Activated naive CD4-positive, alpha-beta T cell treated with anti-CD3 and anti-CD28 coated beads for 36 hours (primary cell): ENCODE results near the gene VPS37C. TPM values are rescaled to one million over a fixed set of nuclear protein-coding genes. Genes with fewer than 3 reads are reported as not detected.
A peak's percentile ranks its signal among the peaks of the same experiment; 100 is the strongest.

ENCODE experiments used
- CTCF ChIA-PET: fragments of 350-600 bp; sonication (Branson Sonifier 250); formaldehyde crosslinking; loops from one replicate; lab custom pipeline; 2021; ENCODE audit warnings: antibody characterized with exemption; lab: Charles Lee
- DNase-seq: peaks from one replicate; pipeline ENCODE4 v3.0.0-alpha.2; 2020
- H3K27ac Mint-ChIP-seq: one replicate; pipeline ENCODE4 v1.8.0; 2021; ENCODE audit warnings: mild to moderate bottlenecking, mixed read lengths
- H3K27me3 Mint-ChIP-seq: one replicate; pipeline ENCODE4 v1.8.0; 2021; ENCODE audit warnings: low read depth, mixed read lengths
- H3K36me3 Mint-ChIP-seq: one replicate; pipeline ENCODE4 v1.8.0; 2021; ENCODE audit warnings: low read depth, mixed read lengths
- H3K4me1 Mint-ChIP-seq: one replicate; pipeline ENCODE4 v1.8.0; 2021; ENCODE audit warnings: low read depth, mixed read lengths
- H3K4me3 Mint-ChIP-seq: one replicate; pipeline ENCODE4 v1.8.0; 2021; ENCODE audit warnings: mild to moderate bottlenecking, moderate library complexity, mixed read lengths
- H3K9me3 Mint-ChIP-seq: one replicate; pipeline ENCODE4 v1.8.0; 2021; ENCODE audit warnings: mixed read lengths
- intact Hi-C: fragments of 100-400 bp; cut with micrococcal nuclease; formaldehyde crosslinking; loops from one replicate; pipeline ENCODE4 v1.15.1; 2023
- total RNA-seq, 2 experiments: library from RNA; stranded (reverse); gene quantifications; one replicate each; pipeline ENCODE4 v1.2.3, GENCODE V29; 2021

VPS37C gene
- total RNA-seq, 2 experiments from 2014 or later, result 8.5 to 8.9 TPM

- intact Hi-C loops, result loop anchor here (2.0 to 5.0 kb wide), 10 partner anchors 23 to 169 kb away; partner anchors contain the start of genes CD6, TMEM109 and VPS37C
- Mint-ChIP-seq H3K36me3 (peaks cover 48% of the 10 kb centered on the region), H3K27ac (peak overlapping the region; percentile 99), H3K9me3 (peaks cover 5% of the 10 kb centered on the region), H3K27me3 (no peaks in the 10 kb centered on the region), H3K4me3 (peak overlapping the region; percentile 76), H3K4me1 (peaks cover 70% of the 10 kb centered on the region)
- CTCF ChIA-PET, result interaction anchor here (0.7 to 4.9 kb wide), 9 partner anchors 9 to 113 kb away, joined by 3 to 62 read pairs (median 3); partner anchors contain the start of gene CD6
- peak; percentile 89 for DNase-seq
Measured at GRCh38 chr11:61083601-61084147, 77.6 kb downstream of the VPS37C start.

GRCh38 chr11:61082931-61083531 is 78.2 kb downstream of the VPS37C start:
- CTCF ChIA-PET, result interaction anchor here (0.7 to 4.9 kb wide), 11 partner anchors 9 to 112 kb away, joined by 3 to 62 read pairs (median 3); partner anchors contain the start of gene CD6
- H3K4me3 Mint-ChIP-seq, result peak overlapping the region; percentile 76
- H3K27me3 Mint-ChIP-seq, result no peaks in the 10 kb centered on the region
- peak; percentile 86 for DNase-seq
- intact Hi-C loops, result loop anchor here (2.0 to 5.0 kb wide), 10 partner anchors 22 to 168 kb away; partner anchors contain the start of genes CD6, TMEM109 and VPS37C
- H3K36me3 Mint-ChIP-seq, result peaks cover 51% of the 10 kb centered on the region
- peak overlapping the region; percentile 99 for H3K27ac Mint-ChIP-seq
- peaks cover 73% of the 10 kb centered on the region for H3K4me1 Mint-ChIP-seq
- peaks cover 5% of the 10 kb centered on the region for H3K9me3 Mint-ChIP-seq

DNA sequence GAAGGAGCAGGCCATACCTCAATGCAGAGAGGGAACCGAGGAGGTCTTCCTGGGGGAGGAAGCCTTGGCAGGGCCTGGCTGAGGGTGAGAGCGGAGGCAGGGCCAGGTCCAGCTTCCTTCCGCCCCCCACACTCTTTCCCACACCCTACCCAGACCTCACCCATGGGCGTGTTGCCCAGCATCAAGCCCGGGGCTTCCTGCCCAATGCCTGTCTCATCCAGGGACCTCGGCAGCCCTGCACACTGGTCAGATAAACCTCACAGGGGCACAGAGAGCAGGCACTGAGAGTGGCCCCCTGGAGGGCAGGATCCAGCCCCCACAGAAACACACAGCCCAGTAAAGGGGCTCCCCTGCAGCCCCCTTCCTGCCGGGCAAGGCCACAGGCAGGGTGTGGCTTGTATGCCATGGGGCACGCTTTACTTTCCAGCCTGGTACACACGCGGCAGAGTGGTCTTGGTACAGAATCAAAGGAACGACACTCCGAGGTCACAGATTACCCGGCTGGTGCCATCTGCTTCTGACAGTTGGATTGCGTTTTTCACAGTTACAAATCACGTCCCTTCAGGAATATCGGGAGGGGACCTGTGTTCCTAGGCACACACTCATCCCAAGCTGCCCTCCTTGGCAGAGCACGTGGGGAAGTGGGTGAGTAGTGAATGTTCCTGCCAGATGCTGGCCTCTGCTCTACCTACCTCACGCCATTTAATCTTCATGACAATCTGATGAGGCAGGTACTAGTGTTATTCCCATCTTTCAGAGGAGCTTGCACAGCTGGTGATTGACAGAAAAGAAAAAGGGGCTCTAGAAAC is 79.0 kb downstream of the VPS37C start:
- peak overlapping the region; percentile 76 for H3K4me3 Mint-ChIP-seq
- no peak for DNase-seq
- intact Hi-C loops, result loop anchor here (2.0 to 5.0 kb wide), 10 partner anchors 21 to 167 kb away; partner anchors contain the start of genes CD6, TMEM109 and VPS37C
- CTCF ChIA-PET, result interaction anchor here (0.8 to 4.9 kb wide), 18 partner anchors 8 to 251 kb away, joined by 3 to 62 read pairs (median 5); partner anchors contain the start of gene CD6
- H3K9me3 Mint-ChIP-seq, result peaks cover 5% of the 10 kb centered on the region
- peak overlapping the region; percentile 99 for H3K27ac Mint-ChIP-seq
- peaks cover 73% of the 10 kb centered on the region for H3K4me1 Mint-ChIP-seq
- peaks cover 47% of the 10 kb centered on the region for H3K36me3 Mint-ChIP-seq
- H3K27me3 Mint-ChIP-seq, result no peaks in the 10 kb centered on the region

DNA sequence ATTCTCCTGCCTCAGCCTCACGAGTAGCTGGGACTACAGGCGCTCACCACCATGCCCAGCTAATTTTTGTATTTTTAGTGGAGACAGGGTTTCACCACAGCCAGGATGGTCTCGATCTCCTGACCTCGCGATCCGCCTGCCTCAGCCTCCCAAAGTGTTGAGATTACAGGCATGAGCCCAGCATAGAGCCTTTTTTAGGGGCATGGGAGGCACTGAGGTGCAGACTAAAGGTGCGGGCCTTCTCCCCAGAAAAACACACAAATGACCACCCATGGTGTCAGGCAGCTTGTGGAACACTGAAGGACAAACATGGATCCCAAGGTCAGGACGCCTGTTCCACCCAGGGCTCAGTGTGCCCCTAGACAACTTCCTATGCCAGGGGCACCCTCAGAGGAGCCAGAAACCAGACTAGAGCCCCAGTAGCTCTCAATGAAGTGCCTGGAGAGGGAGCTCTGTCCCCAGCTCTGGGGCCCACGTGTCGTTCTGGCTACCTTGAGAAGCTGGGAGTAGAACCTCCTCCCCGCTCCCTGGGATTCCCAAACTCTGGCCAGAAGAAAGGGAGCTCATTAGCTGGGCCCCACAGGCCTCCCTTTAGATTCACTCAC is 80.1 kb downstream of the VPS37C start:
- Mint-ChIP-seq H3K27ac (peak overlapping the region; percentile 99), H3K4me1 (peaks cover 78% of the 10 kb centered on the region), H3K27me3 (no peaks in the 10 kb centered on the region), H3K9me3 (peaks cover 5% of the 10 kb centered on the region), H3K36me3 (peaks cover 48% of the 10 kb centered on the region), H3K4me3 (peak overlapping the region; percentile 76)
- CTCF ChIA-PET, result interaction anchor here (0.7 to 4.9 kb wide), 24 partner anchors 9 to 274 kb away, joined by 3 to 62 read pairs (median 5); partner anchors contain the start of gene CD6
- DNase-seq, result peak; percentile 59
- intact Hi-C loops, result loop anchor here (5.0 kb wide), 1 partner anchor 94 kb away; no protein-coding TSS in a partner anchor

- Mint-ChIP-seq H3K27ac (peak overlapping the region; percentile 99), H3K4me1 (peaks cover 82% of the 10 kb centered on the region), H3K9me3 (peaks cover 5% of the 10 kb centered on the region), H3K36me3 (peaks cover 48% of the 10 kb centered on the region), H3K27me3 (no peaks in the 10 kb centered on the region), H3K4me3 (peak overlapping the region; percentile 76)
- DNase-seq, result peak; percentile 61
- intact Hi-C loops, result loop anchor here (5.0 kb wide), 1 partner anchor 93 kb away; no protein-coding TSS in a partner anchor
- CTCF ChIA-PET, result interaction anchor here (0.6 to 4.9 kb wide), 17 partner anchors 8 to 274 kb away, joined by 3 to 62 read pairs (median 5); no protein-coding TSS in a partner anchor
Measured at GRCh38 chr11:61080526-61080925, 80.7 kb downstream of the VPS37C start.

Other genes starting within 250 kb of the VPS37C start
- gene TMEM109, start 247.3 kb downstream of the VPS37C start, total RNA-seq, result 100 to 1,000 TPM in 1 of 2 experiments, 10 to 100 TPM in 1; 94.0 to 103 TPM
- gene TMEM132A, start 237.0 kb downstream of the VPS37C start, total RNA-seq, result 1 to 10 TPM; 1.2 to 2.3 TPM
- gene SLC15A3, start 209.2 kb downstream of the VPS37C start, total RNA-seq, result 1 to 10 TPM; 5.6 to 5.8 TPM
- gene CD6, start 189.7 kb downstream of the VPS37C start, total RNA-seq, result 100 to 1,000 TPM; 227 to 234 TPM
- 100 to 1,000 TPM; 228 to 232 TPM for gene CD5, start 58.9 kb downstream of the VPS37C start, total RNA-seq
- not detected for gene PGA3, start 42.1 kb upstream of the VPS37C start, total RNA-seq
- not detected for gene PGA4, start 60.9 kb upstream of the VPS37C start, total RNA-seq
- not detected for gene PGA5, start 79.7 kb upstream of the VPS37C start, total RNA-seq
- gene VWCE, start 133.9 kb upstream of the VPS37C start, total RNA-seq, result 1 to 10 TPM; 6.6 TPM
- 100 to 1,000 TPM; 227 to 236 TPM for gene DDB1, start 171.7 kb upstream of the VPS37C start, total RNA-seq
- gene TKFC, start 171.8 kb upstream of the VPS37C start, total RNA-seq, result 100 to 1,000 TPM; 146 to 154 TPM
- 10 to 100 TPM; 31.7 to 31.8 TPM for gene CYB561A3, start 200.5 kb upstream of the VPS37C start, total RNA-seq
- 10 to 100 TPM; 35.6 to 41.4 TPM for gene TMEM138, start 200.9 kb upstream of the VPS37C start, total RNA-seq
- gene TMEM216, start 231.2 kb upstream of the VPS37C start, total RNA-seq, result 1 to 10 TPM; 5.5 to 6.3 TPM